Activated naive CD8-positive, alpha-beta T cell treated with anti-CD3 and anti-CD28 coated beads, Interleukin-2, amount 50 U/mL, for 16 hours (primary cell): ENCODE data around the gene BOLL.
"Not testable (repeated sequence)": the region's sequence is repeated elsewhere in the genome, so short reads cannot be mapped to it uniquely, and the experiment has no call there.

Experiments
- DNase-seq: peaks from one replicate; pipeline ENCODE4 v3.0.0-alpha.2; 2020; ENCODE audit warnings: low read depth, low spot score

Gene BOLL

DNA sequence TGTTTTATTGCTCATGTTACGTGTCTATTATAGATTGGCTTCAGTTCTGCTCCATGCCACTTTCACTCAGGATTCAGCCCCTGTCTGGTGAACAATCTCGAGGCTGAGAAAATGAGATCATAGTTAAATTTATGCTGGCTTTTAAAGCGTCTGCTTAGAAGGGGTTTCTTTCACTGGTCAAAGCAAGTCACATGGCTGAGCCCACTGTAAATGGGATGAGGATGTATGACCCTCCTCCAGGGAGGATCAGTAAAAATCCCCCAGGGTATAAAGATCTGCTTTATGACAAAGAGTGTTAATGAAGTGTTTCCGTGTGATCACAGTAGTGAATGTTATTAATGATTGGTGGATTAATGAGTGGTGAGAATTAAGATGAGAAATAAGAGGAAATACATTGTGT lies 13.1 kb upstream of the BOLL start:
- DNase-seq, result no peak

DNA sequence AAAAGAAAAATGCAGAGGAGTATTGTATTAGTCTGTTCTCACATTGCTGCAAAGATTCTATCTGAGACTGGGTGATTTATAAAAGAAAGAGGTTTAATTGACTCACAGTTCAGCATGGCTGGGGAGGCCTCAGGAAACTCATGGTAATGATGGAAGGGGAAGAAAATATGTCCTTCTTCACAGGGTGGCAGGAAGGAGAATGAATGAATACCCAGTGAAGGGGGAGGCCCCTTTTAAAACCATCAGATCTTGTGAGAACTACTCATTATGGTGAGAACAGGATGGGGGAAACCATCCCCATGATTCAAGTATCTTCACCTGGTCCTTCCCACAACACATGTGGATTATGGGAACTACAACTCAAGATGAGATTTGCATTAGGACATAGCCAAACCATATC lies 10.2 kb upstream of the BOLL start:
- DNase-seq, result no peak

DNA sequence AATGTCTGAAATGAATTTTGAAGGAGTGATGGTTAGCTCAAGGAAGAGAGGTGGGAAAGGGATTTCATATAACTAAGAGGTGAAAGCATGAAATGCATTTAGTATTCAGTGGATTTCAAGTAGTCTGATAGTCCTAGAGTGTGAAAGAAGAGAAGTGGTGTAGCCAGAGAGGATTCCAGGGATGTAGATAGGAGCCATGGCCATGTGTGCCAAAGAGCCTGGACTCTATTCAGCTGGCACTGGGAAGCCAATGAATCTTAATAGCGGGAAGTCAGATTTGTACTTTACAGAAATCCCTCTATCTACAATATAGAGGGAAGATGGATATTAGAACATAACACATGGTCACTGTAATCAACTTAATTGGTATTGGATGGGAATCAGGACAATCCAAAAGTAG lies 8.3 kb upstream of the BOLL start:
- no peak for DNase-seq

DNA sequence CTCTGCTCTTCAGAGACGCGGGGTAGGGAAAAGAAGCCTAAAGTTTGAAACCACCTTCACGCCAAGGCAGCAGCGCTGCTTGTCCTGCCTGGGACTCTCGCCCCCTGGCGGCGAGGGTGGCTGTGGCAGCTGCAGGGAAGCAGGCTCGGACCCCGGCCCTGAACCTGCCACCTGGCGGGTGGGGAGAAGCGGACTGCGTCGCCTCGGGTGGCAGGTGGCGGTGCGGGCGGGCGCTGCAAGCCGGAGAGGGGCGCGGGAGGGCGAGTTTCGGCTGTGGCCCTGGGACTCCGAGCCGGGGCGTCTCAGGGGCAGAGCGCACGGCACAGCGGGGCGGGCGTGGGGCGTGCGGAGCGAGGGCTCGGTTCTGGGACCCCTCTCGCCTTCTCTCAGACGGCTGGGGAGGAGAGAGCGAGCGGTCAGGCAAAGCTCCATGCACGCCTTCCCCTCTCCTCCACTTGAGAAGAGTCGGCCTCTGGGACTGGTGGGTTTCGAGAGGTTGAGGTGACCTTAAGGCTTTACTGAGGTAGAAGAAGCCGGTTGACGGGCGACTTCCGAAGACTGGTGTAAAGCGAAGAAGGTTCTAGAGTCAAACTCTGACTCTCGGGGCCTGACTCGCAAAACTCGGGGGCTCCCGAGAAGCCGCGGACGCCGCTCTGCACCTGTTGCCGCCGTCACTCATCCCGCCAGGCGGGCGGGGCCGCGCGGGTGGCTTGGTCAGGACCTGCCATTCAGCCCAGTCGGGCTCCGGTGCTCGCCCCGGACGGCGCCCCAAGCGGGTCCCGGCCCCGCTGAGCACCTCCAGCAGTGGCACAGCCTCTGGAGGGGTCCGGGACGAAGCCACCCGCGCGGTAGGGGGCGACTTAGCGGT lies 1.1 kb upstream of the BOLL start:
- peak; percentile 35 for DNase-seq

DNA sequence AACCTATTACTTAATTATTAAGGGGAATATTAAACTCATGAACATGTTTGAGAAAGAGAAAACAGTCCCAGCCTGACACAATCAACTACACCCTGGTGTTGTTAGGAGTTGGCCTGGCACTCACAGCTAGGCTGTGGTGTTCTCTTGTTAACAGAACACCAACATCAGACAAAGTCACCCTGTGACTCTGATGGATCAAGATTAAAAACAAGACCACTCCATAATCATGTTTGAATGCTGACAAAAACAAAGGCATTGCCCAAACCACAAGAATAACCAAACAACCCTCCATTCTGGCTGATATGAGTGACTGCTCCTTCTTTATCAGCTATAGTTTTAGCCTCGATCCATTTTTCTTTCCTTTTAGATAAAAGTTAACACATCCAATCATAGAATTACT lies 3.0 kb downstream of the BOLL start:
- no peak for DNase-seq

DNA sequence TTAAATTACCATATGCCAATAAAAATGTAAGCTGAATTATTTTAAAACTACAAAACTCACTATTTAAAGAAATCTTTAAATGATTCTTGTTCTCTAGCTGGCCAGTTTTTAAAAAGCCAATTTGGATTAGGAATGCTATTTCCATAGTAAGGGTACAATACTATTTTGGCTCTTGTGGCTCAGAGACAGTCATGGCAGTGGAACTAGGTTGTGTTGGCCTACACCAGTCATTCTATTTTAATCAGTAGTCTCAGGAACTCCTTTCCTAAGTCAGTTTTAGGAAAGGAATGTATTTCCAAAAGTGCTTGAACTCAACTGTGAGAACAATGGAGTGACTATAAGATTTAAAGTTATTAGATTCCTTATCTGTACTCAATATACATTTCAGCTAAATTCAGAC lies 5.9 kb downstream of the BOLL start:
- DNase-seq, result no peak

DNA sequence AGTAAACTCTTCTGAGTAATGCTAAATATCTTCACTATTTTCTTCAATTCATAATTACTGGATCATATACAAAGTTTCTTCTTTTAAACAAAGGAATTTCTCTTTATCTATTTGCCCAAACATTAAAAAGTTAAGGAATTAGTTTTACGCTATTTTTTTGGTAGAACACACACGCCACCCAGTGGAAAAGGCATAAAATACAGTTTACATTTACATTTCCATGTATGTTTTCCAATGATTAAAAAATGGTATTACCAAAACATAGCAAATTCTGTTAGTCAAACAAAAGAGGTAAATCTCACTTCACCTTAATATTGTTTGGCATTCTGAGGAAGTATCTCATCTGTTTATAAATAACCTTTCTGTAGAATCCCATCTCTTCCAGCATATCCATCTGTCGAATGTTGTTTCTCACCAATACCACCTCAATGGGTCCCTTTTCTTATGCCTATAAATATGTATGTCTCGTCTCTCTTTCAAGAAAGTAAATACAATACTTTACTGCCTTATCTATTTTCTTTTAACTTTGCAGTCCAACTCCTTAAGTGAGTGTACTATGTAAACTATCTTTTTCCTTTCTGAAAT lies 7.2 kb downstream of the BOLL start:
- no peak for DNase-seq

DNA sequence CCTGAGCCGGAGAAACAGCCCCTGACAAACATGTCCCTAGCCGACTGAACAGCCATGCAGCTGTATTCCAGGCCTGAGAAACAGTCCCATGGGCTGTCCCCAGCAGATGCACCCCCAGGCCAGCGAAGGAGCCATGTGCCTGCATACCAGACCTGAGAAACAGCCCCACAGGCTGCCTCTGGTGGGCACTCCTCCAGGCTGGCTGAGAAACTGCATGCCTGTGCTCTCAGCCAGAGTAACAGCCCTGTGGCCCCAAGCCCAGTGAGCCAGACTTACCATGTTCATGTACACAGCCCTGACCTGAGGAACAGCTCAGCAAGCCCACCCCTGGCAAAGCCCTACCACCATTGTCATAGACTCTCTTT lies 24.8 kb downstream of the BOLL start:
- DNase-seq, result no peak

DNA sequence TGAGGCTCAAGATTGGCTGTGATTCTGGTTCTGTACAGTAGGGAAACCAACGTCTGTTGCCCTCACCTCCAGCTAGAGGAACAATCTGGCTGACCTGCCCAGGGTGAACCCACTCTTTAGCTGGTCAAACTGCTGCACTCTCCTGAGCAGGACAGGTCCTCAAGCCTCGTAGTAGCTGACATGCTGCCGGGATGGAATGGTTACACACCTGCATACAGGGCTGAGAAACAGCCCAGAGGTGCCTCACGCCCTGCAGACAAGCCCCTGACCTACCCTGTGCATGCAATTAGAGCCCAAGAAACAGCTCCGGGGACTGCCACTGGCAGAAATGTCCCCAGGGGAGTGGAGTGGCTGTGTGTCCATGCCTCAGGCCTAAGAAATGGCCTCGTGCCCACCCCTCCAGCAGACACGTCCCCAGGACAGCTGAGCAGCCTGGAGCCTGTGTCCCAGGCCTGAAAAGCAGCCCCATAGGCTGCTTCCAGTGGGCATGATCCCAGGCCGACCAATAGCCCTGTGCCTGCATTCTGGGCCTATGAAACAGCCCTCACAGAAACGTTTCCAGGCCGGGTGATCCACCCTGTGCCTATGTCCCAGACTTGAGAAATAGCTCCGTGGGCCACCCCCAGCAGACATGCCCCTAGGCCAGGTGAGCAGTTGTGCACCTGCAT lies 25.4 kb downstream of the BOLL start:
- DNase-seq, result no peak

DNA sequence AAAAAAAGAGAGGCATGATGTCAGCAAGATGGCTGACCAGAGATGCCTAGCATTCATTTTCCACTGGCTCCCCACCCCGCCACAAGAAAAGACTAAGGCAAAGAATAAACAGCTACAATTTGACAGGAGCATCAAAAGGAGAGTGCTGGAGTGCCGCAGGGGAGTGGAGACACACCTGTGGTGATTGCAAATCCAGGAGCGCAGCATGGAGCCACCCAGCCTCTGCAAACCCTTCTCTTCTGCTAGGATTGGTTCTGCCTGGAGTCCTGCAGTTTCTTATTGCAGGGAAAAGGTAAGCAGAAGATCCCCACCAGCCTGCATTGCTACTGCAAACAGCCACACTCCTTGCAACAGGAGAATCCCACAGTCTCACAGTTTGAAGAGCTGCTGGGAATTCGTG lies 26.1 kb downstream of the BOLL start:
- no peak for DNase-seq

DNA sequence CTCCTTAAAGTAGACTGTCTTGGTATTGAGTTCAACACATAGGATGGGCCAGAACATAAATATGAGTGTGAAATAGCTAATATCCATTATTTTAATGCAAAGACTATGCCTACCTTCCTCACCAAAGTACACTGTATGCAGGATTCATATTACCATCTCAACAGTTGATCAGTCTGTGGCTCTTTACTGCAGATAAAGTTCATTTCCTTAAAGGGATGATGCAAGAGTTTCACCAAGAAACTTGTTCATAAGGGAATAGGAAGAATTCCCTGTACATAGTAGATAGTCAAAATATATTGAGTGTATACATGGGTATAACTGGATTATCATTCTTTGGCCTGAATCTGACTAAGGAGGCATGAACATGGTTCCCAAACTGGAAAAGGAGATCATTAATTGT lies 44.9 kb downstream of the BOLL start:
- no peak for DNase-seq

DNA sequence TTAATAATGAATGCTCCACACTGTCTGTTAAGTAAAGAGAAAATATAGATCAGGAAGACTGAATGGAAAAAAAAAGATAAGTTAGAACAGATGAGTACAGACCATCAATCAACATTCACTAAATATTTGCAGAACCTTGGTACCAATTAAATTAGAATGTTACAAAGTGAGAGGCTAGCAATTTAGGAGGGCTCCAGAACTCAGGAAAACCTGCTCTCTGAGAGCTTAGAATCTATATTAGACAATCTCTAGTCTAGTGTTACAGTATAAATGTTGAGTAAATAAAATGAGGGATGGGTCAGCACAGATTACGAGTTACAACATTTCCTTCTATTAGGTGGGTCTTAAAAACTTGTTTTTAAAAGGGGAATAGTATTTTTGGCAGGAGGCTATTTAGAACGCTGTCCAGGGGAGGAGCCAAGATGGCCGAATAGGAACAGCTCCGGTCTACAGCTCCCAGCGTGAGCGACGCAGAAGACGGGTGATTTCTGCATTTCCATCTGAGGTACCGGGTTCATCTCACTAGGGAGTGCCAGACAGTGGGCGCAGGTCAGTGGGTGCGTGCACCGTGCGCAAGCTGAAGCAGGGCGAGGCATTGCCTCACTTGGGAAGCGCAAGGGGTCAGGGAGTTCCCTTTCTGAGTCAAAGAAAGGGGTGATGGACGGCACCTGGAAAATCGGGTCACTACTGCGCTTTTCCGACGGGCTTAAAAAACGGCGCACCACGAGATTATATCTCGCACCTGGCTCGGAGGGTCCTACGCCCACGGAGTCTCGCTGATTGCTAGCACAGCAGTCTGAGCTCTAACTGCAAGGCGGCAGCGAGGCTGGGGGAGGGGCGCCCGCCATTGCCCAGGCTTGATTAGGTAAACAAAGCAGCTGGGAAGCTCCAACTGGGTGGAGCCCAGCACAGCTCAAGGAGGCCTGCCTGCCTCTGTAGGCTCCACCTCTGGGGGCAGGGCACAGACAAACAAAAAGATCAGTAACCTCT lies 56.3 kb downstream of the BOLL start:
- DNase-seq, result not testable (repeated sequence)

DNA sequence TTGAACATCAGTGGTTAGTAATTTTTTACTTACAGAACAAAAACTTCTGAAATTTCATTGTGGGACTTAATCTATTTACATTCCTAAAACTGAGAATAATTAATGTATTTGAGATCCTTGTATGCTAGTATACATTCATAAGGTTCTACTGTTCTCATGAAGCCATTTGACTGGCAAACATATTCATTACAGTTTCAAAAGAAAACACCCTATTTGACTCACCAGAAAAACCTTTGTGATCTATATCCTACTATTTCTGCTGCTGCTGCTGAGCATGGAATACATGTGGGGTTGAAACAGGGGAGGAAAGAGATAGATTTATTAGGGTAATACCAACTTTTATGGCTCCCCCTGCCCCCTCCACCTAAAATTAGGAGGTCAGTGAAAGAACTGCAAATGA lies 58.1 kb downstream of the BOLL start:
- DNase-seq, result no peak

DNA sequence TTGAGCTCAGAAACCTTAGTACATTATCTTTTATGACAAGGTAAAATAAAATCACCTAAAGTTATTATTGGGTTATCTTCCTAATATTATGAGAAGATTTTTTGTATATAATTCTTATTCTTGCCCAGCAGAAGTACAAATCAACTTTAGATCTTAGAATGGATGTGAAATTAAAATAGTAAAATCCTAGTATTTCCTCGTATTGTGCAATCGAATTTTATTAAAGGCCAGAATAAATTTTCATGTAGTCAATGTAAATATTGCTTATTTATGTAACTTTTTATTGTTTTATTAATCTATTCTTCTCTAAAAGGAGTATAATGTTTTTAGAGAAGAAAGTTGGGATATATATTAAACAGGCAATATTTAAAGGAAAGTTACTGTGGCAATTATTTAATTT lies 67.3 kb downstream of the BOLL start:
- DNase-seq, result no peak

DNA sequence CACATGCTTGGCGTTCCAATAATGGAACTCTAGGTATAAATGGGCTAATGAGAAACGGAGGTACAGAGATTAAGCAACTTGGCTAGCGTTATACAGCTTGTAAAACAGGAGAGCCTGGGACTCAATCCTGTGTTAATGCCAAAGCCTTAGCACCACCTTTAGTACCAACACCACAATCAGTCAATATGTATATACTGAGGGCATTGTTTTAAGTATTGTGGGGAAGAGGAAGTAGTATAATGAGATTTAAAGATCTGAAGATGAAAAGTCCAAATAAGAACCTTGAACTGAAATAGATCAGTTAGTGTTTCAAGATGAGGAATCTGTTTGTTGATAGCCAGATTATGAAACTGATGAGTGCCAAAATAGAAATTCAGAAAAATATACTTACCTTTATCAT lies 71.8 kb downstream of the BOLL start:
- no peak for DNase-seq

DNA sequence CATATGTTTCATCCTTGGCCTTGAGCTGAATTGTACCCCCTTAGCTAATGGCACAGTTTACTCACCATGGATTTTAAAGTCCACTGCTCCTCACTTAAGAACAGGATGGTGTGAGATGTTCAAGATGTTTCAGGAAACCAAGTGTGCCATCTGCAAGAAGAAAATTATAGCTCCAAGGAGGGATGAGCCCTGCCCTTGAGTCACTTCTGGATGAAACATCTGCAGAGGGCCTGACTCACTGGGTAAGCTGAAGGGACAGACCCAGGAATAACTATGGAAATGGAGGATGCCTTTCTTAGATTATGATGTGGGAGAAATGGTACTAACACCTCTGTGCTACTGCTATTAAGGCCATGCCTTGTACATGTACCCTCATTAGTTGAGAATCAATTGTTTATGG lies 73.5 kb downstream of the BOLL start:
- DNase-seq, result no peak

DNA sequence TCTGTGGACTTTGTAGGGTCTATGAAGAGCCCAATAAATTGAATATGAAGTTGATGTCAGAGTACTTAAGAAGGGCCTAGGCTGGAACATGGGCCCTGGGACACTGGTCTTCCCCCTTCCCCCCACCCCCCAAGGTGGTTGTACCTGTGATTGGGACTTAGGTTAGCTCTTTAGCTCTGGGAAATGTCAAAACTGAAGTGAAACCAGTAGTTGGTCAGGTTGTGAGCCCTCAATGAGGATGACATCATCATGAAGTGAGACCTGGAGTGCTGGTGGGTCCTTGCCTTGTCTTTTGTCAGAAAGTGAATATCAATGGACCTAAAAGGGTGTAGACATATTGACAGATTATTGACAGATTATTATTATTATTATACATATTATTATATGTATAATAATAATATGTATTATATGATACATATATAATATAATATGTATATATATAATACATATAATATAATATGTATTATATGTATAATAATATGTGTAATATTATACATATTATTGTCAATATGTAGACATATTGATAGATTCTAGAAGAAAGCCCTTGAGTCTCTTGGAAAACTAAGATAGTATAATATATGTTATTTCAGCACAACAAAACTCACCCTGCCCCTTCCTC lies 74.6 kb downstream of the BOLL start:
- no peak for DNase-seq

DNA sequence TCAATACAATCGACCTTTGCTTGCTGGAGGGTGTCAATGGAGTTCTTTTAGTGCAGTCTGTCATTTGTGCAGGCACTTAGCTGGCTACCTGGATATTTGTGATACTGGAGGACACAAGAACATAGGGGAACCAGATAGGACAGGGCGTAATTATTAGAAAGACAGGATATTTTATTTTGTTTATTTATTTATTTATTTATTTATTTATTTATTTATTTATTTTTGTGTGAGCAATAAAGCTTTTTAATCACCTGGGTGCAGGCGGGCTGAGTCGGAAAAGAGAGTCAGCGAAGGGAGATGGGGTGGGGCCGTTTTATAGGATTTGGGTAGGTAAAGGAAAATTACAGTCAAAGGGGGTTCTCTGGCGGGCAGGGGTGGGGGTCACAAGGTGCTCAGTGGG lies 76.0 kb downstream of the BOLL start:
- DNase-seq, result not testable (repeated sequence)

DNA sequence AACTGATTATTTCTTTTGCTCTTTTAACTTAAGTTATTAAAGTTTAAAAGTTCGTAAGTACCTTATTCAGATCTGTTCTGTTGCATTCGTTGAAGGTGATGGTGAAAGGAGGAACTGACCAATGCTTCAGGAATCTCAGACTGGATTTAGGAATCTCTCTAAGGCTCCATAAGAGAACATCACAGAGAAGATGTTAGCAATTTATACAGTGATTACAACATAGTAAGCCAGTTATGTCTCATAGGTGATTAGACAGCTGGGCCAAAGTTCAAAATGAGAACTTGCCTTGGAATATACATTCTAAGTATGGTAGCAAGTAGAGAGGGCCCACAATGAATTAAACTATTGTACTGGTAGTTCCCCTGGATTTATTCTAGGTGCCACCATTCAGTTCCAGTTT lies 76.8 kb downstream of the BOLL start:
- DNase-seq, result no peak

DNA sequence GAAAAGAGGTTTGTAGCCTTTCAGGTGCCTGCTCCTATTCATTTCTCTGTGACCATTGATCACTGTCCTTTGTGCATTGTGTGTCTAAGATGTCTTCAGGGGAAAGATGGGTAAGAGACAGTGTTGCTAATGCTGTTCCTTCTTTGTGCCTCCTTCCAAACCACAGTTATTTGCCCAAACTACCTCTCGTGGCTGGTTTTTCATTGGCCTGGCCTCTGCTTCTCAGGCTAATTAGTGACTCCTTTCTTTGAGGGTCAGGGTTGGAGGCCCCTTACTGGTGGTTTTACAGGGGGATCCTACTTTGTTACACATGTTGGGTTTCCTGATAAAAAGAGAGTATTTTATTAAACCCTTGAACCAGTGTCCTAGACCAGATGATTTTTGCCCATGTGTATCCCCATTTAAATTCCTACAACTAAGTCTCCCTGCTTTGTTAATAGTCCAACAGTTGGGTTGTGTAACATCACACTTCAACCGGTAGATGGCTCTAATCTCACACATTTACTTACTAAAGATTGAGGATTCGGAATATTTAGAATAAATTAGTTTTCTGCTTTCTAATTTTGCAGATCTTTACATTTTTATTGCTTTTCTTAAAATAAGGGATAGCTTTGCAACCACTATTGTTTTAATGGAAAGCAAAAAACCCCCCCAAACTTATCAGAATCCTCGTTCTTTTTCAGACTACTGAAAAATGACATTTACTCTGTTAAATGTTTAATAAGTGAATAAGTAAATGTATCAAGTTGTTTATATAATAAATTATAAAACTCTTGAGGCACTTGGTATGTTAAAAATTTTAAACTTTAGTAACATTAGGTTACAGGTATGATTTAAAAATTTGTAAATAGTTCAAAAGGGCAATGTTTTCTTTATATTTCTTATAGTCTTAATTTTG lies 77.6 kb downstream of the BOLL start:
- DNase-seq, result no peak
